Renal cortical epithelial cell (primary cell): Measurements from ENCODE around the gene MC5R. TPM values are rescaled to one million over a fixed set of nuclear protein-coding genes. Genes with fewer than 3 reads are reported as not detected.
"Not testable (repeated sequence)": the region's sequence is repeated elsewhere in the genome, so short reads cannot be mapped to it uniquely, and the experiment has no call there.

Experiments used
- DNase-seq: peaks from one replicate; pipeline ENCODE4 v3.0.0-alpha.2; 2011; ENCODE audit warnings: low read depth
- total RNA-seq: library from RNA; depleted of rRNA; stranded (reverse); fragments of >200 nt; gene quantifications from 2 replicates; pipeline ENCODE4 v1.2.3, GENCODE V29; 2014

The MC5R gene
- total RNA-seq, 1 donor from 2014 or later = not detected

GRCh38 chr18:13849791-13850190 lies 25.8 kb downstream of the MC5R start:
- DNase-seq = no peak

- DNase-seq = not testable (repeated sequence)
Measured at GRCh38 chr18:13862898-13863297, 38.9 kb downstream of the MC5R start.

- no peak for DNase-seq
Measured at GRCh38 chr18:13868501-13869271, 44.7 kb downstream of the MC5R start.

- DNase-seq = no peak
Measured at GRCh38 chr18:13871701-13872100, 47.8 kb downstream of the MC5R start.

- DNase-seq = no peak
Measured at GRCh38 chr18:13872373-13872772, 48.4 kb downstream of the MC5R start.

GRCh38 chr18:13872932-13873331 lies 49.0 kb downstream of the MC5R start:
- DNase-seq = no peak

- no peak for DNase-seq
Measured at GRCh38 chr18:13874558-13874957, 50.6 kb downstream of the MC5R start.

Other genes with a start within 250 kb of the MC5R start
- gene FAM210A, start 97.6 kb upstream of the MC5R start, total RNA-seq = 33.5 and 47.6 TPM in 2 replicates
- gene RNMT, start 97.5 kb upstream of the MC5R start, total RNA-seq = 47.9 and 48.3 TPM in 2 replicates
- gene MC2R, start 91.4 kb downstream of the MC5R start, total RNA-seq = not detected in 2 replicates